SU-DHL-6 (cell line): ENCODE data around the gene SHROOM2.

ENCODE experiments used
- H2AFZ ChIP-seq: fragments of 200-600 bp; sonication (generic); 2 replicates; pipeline ENCODE4 v1.6.1; 2014; ENCODE audit warnings: low read depth, mild to moderate bottlenecking, moderate library complexity, mixed read lengths, antibody characterized with exemption, low read length; ENCODE audit not compliant: severe bottlenecking
- H3F3A ChIP-seq: fragments of 200-600 bp; shearing (Covaris generic); 2 replicates; pipeline ENCODE4 v1.6.0; 2016; ENCODE audit warnings: antibody characterized with exemption, mild to moderate bottlenecking; ENCODE audit not compliant: insufficient read depth
- H3K27ac ChIP-seq: fragments of 200-600 bp; sonication (generic); 2 replicates; pipeline ENCODE4 v1.5.1; 2016; ENCODE audit warnings: low read depth, mild to moderate bottlenecking, low read length, moderate library complexity, mixed read lengths
- H3K27me3 ChIP-seq: fragments of 200-600 bp; sonication (generic), shearing (Covaris generic); 2 replicates; pipeline ENCODE4 v1.6.0; 2014; ENCODE audit warnings: mild to moderate bottlenecking, low read length
- H3K36me3 ChIP-seq: fragments of 200-600 bp; sonication (generic); 2 replicates; pipeline ENCODE4 v1.6.1; 2014; ENCODE audit warnings: mild to moderate bottlenecking, low read length, mixed read lengths
- H3K4me2 ChIP-seq: fragments of 300-600, 200-600 bp; shearing (Covaris generic), sonication (generic); 2 replicates; pipeline ENCODE4 v1.6.0; 2014; ENCODE audit warnings: low read length, low read depth, mild to moderate bottlenecking; ENCODE audit not compliant: poor library complexity, severe bottlenecking
- H3K4me3 ChIP-seq: fragments of 200-600 bp; sonication (generic); 2 replicates; pipeline ENCODE4 v1.5.1; 2014; ENCODE audit warnings: antibody characterized with exemption, low read length, mild to moderate bottlenecking, mixed read lengths; ENCODE audit not compliant: insufficient read depth, poor library complexity, severe bottlenecking
- H3K79me2 ChIP-seq: fragments of 200-600 bp; sonication (generic); 2 replicates; pipeline ENCODE4 v1.6.1; 2014; ENCODE audit warnings: mild to moderate bottlenecking, low read length, moderate library complexity; ENCODE audit not compliant: insufficient read depth
- H3K9ac ChIP-seq: fragments of 200-600 bp; sonication (generic); 2 replicates; pipeline ENCODE4 v1.7.0; 2014; ENCODE audit warnings: mild to moderate bottlenecking, low read length
- H3K9me2 ChIP-seq: fragments of 200-600 bp; sonication (generic); replicated peaks from 2 replicates; pipeline ENCODE4 v1.6.1; 2014; ENCODE audit warnings: low read length; ENCODE audit not compliant: insufficient read depth
- H3K9me3 ChIP-seq: fragments of 200-600 bp; sonication (generic); 2 replicates; pipeline ENCODE4 v1.6.1; 2014; ENCODE audit warnings: low read length, mixed read lengths; ENCODE audit not compliant: insufficient read depth
- H4K20me1 ChIP-seq: fragments of 200-600 bp; sonication (generic); 2 replicates; pipeline ENCODE4 v1.6.1; 2014; ENCODE audit warnings: low read depth, mild to moderate bottlenecking, antibody characterized with exemption, low read length, moderate library complexity, mixed read lengths
- CTCF ChIP-seq: fragments of 200-600 bp; sonication (generic); IDR thresholded peaks from one replicate; pipeline ENCODE4 v1.5.1; 2017; ENCODE audit warnings: antibody characterized with exemption, mild to moderate bottlenecking, low read length, moderate library complexity; ENCODE audit not compliant: insufficient read depth, poor library complexity, severe bottlenecking
- EZH2phosphoT487 ChIP-seq: fragments of 200-600 bp; sonication (generic), shearing (Covaris generic); conservative IDR thresholded peaks from 2 replicates; pipeline ENCODE4 v1.6.1; 2018; ENCODE audit warnings: mild to moderate bottlenecking, antibody characterized with exemption, low read length, moderate library complexity, mixed read lengths

SHROOM2 gene

GRCh38 chrX:9847071-9847470 is 60.8 kb downstream of the SHROOM2 start:
- Histone ChIP-seq H4K20me1 (no peaks in the 10 kb centered on the region), H3K9me2 (no peaks in the 10 kb centered on the region), H3K79me2 (no peaks in the 10 kb centered on the region), H3K4me3 (no peak overlapping the region), H3K36me3 (no peaks in the 10 kb centered on the region), H3K4me2 (no peak overlapping the region), H2AFZ (no peak overlapping the region), H3K9ac (no peak overlapping the region), H3F3A (no peaks in the 10 kb centered on the region), H3K9me3 (no peaks in the 10 kb centered on the region), H3K27me3 (no peaks in the 10 kb centered on the region), H3K27ac (no peak overlapping the region)
- TF ChIP-seq CTCF (no peak), EZH2phosphoT487 (no peak)

- H3K9me3 ChIP-seq: no peaks in the 10 kb centered on the region
- H3K27ac ChIP-seq: no peak overlapping the region
- no peaks in the 10 kb centered on the region for H3K9me2 ChIP-seq
- H3K27me3 ChIP-seq: no peaks in the 10 kb centered on the region
- H2AFZ ChIP-seq: no peak overlapping the region
- no peaks in the 10 kb centered on the region for H3F3A ChIP-seq
- no peak overlapping the region for H3K4me2 ChIP-seq
- no peak overlapping the region for H3K9ac ChIP-seq
- H3K36me3 ChIP-seq: no peaks in the 10 kb centered on the region
- H4K20me1 ChIP-seq: no peaks in the 10 kb centered on the region
- H3K4me3 ChIP-seq: no peak overlapping the region
- no peak for TF ChIP-seq CTCF
- TF ChIP-seq EZH2phosphoT487: no peak
- H3K79me2 ChIP-seq: no peaks in the 10 kb centered on the region
Measured at GRCh38 chrX:9848718-9849479, 62.7 kb downstream of the SHROOM2 start.

GRCh38 chrX:9851890-9852289 is 65.7 kb downstream of the SHROOM2 start:
- H3K36me3 ChIP-seq: no peaks in the 10 kb centered on the region
- TF ChIP-seq EZH2phosphoT487 (no peak), CTCF (no peak)
- H3K4me3 ChIP-seq: no peak overlapping the region
- H3F3A ChIP-seq: no peaks in the 10 kb centered on the region
- H3K27ac ChIP-seq: no peak overlapping the region
- H3K4me2 ChIP-seq: no peak overlapping the region
- no peaks in the 10 kb centered on the region for H3K79me2 ChIP-seq
- no peak overlapping the region for H3K9ac ChIP-seq
- H4K20me1 ChIP-seq: no peaks in the 10 kb centered on the region
- H2AFZ ChIP-seq: no peak overlapping the region
- no peaks in the 10 kb centered on the region for H3K9me2 ChIP-seq
- H3K9me3 ChIP-seq: no peaks in the 10 kb centered on the region
- no peaks in the 10 kb centered on the region for H3K27me3 ChIP-seq
